H1 (cell line): ENCODE data around the gene TLR5. TPM values are rescaled to one million over a fixed set of nuclear protein-coding genes. Genes with fewer than 3 reads are reported as not detected.

Experiments
- TAF7 ChIP-seq: optimal IDR thresholded peaks from 2 replicates; pipeline ENCODE3; 2011; ENCODE audit warnings: low read depth, mild to moderate bottlenecking, inconsistent platforms, low read length, moderate library complexity, borderline replicate concordance
- polyA plus RNA-seq, 7 experiments: library from polyadenylated mRNA; depleted of rRNA in 3 of 7; stranded (reverse) in 5 of 7; unstranded in 2 of 7; fragments of >200 nt in 5 of 7; fragments of 200-250 nt in 2 of 7; gene quantifications; 1 replicate in 5 of 7; 2 replicates in 1 of 7; 4 replicates in 1 of 7; pipeline versions ENCODE4 v1.2.1 to v1.2.3, GENCODE V29; 2011 to 2013; ENCODE audit warnings: missing spikeins in 2 of 7, mixed read lengths in 2 of 7
- total RNA-seq: library from RNA; stranded (reverse); fragmentation: NEBNext Ultra II Directional; extraction: Animal tissue kit (Norgen Biotek cat#: 25700); gene quantifications from 2 replicates; pipeline ENCODE4 v1.2.1, GENCODE V29; 2021

Gene TLR5
- total and polyA plus RNA-seq, 2 of the 8 experiments (the other 6 are each of a cell fraction or from before 2014, with no cell fraction given): 0.35 to 0.74 TPM

DNA sequence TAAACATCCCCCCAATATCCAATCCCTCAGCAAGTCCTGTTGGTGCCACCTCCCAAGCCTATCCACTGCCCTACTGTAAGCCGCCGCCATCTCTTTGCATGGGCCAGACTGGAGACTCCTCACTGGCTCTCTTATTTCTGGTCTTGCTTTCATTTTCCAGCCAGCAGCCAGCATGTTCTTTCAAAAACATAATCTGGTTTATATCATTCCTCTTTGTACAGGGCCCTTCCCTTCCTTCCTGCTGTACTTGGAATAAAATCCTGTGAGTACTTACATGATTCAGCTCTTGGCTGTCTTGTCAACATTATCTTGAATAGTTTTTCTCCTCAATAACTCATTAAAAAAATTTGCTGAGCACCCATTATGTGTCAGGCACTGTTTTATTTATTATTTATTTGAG, 28.2 kb downstream of the TLR5 start (continued):
- TF ChIP-seq TAF7: no peak
